AG04450 (cell line): ENCODE data around the gene GBX1. TPM values are rescaled to one million over a fixed set of nuclear protein-coding genes. Genes with fewer than 3 reads are reported as not detected.

Experiments
- CTCF ChIA-PET: fragments of 300-600, 350-600 bp; formaldehyde crosslinking; extraction: SDS; loops from one replicate; lab custom pipeline; 2022; ENCODE audit warnings: antibody characterized with exemption, inconsistent platforms; lab: Charles Lee
- POLR2A ChIA-PET: fragments of 350-600 bp; formaldehyde crosslinking; extraction: SDS; loops from one replicate; lab custom pipeline; 2021; ENCODE audit warnings: antibody characterized with exemption, inconsistent platforms; lab: Yijun Ruan, JAX
- DNase-seq: peaks from one replicate; pipeline ENCODE4 v3.0.0-alpha.2; 2011; ENCODE audit warnings: low read depth, low spot score
- H3K27ac ChIP-seq: one replicate; pipeline ENCODE4 v1.5.1; 2012; ENCODE audit warnings: low read depth, low read length, control low read depth
- H3K27me3 ChIP-seq: one replicate; pipeline ENCODE4 v1.6.0; 2012; ENCODE audit warnings: low read length; ENCODE audit not compliant: control insufficient read depth, insufficient read depth
- H3K4me3 ChIP-seq: 2 replicates; pipeline ENCODE4 v1.5.1; 2011; ENCODE audit warnings: mild to moderate bottlenecking, low read depth, low read length, control low read depth
- H3K9me3 ChIP-seq: 2 replicates; pipeline ENCODE4 v1.5.1; 2012; ENCODE audit warnings: low read length; ENCODE audit not compliant: control insufficient read depth, insufficient read depth
- CTCF ChIP-seq: IDR thresholded peaks from 2 replicates; pipeline ENCODE4 v1.5.1; 2011; ENCODE audit warnings: low read depth, low read length, control low read depth, inconsistent platforms
- polyA plus RNA-seq: library from polyadenylated mRNA; depleted of rRNA; stranded (reverse); fragments of >200 nt; gene quantifications from 2 replicates; pipeline ENCODE4 v1.2.3, GENCODE V29; 2011

GBX1 gene
- polyA plus RNA-seq, 1 experiment: not detected

- Histone ChIP-seq H3K27me3 (peaks cover 68% of the 10 kb centered on the region), H3K4me3 (no peak overlapping the region), H3K27ac (no peak overlapping the region), H3K9me3 (no peaks in the 10 kb centered on the region; the same call in 1 of the 2 replicates)
- POLR2A ChIA-PET: no interaction called here
- DNase-seq: no peak
- TF ChIP-seq CTCF: no peak
- CTCF ChIA-PET: interaction anchor here (1.1 kb wide), 1 partner anchor 24 kb away, joined by 3 read pairs; no protein-coding TSS in a partner anchor
Observed at GRCh38 chr7:151195616-151196450, 28.3 kb upstream of the GBX1 start.

GRCh38 chr7:151194188-151194587 lies 26.7 kb upstream of the GBX1 start:
- POLR2A ChIA-PET: no interaction called here
- CTCF ChIA-PET: interaction anchor here (1.1 kb wide), 1 partner anchor 22 kb away, joined by 3 read pairs; no protein-coding TSS in a partner anchor
- no peaks in the 10 kb centered on the region for H3K9me3 ChIP-seq
- H3K27me3 ChIP-seq: peaks cover 64% of the 10 kb centered on the region
- H3K27ac ChIP-seq: no peak overlapping the region
- no peak overlapping the region for H3K4me3 ChIP-seq
- DNase-seq: no peak
- TF ChIP-seq CTCF: no peak

- H3K27me3 ChIP-seq: peaks cover 65% of the 10 kb centered on the region
- CTCF ChIA-PET: no interaction called here
Observed at GRCh38 chr7:151193203-151193978, 25.9 kb upstream of the GBX1 start.

GRCh38 chr7:151192002-151192539 lies 24.6 kb upstream of the GBX1 start:
- no peaks in the 10 kb centered on the region; the same call in 1 of the 2 replicates for H3K9me3 ChIP-seq
- no peak for TF ChIP-seq CTCF
- H3K4me3 ChIP-seq: no peak overlapping the region
- no peak for DNase-seq
- peaks cover 66% of the 10 kb centered on the region for H3K27me3 ChIP-seq
- POLR2A ChIA-PET: no interaction called here
- CTCF ChIA-PET: no interaction called here
- no peak overlapping the region for H3K27ac ChIP-seq

More at GRCh38 chr7:151193203-151193978, 25.9 kb upstream of the GBX1 start:
- POLR2A ChIA-PET: interaction anchor here (0.5 kb wide), 1 partner anchor 521 kb away, joined by 4 read pairs; no protein-coding TSS in a partner anchor
- no peak for DNase-seq
- H3K27ac ChIP-seq: no peak overlapping the region
- H3K4me3 ChIP-seq: no peak overlapping the region
- TF ChIP-seq CTCF: no peak
- no peaks in the 10 kb centered on the region for H3K9me3 ChIP-seq
